ENCODE measurements around the gene COL2A1.
A peak's percentile ranks its signal among the peaks of the same experiment; 100 is the strongest.

Gene COL2A1

GRCh38 chr12:47969845-47970244 lies 34.4 kb downstream of the COL2A1 start (continued):
- TF ChIP-seq, protein P1, sequence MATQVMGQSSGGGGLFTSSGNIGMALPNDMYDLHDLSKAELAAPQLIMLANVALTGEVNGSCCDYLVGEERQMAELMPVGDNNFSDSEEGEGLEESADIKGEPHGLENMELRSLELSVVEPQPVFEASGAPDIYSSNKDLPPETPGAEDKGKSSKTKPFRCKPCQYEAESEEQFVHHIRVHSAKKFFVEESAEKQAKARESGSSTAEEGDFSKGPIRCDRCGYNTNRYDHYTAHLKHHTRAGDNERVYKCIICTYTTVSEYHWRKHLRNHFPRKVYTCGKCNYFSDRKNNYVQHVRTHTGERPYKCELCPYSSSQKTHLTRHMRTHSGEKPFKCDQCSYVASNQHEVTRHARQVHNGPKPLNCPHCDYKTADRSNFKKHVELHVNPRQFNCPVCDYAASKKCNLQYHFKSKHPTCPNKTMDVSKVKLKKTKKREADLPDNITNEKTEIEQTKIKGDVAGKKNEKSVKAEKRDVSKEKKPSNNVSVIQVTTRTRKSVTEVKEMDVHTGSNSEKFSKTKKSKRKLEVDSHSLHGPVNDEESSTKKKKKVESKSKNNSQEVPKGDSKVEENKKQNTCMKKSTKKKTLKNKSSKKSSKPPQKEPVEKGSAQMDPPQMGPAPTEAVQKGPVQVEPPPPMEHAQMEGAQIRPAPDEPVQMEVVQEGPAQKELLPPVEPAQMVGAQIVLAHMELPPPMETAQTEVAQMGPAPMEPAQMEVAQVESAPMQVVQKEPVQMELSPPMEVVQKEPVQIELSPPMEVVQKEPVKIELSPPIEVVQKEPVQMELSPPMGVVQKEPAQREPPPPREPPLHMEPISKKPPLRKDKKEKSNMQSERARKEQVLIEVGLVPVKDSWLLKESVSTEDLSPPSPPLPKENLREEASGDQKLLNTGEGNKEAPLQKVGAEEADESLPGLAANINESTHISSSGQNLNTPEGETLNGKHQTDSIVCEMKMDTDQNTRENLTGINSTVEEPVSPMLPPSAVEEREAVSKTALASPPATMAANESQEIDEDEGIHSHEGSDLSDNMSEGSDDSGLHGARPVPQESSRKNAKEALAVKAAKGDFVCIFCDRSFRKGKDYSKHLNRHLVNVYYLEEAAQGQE (tag by site-specific recombination; IDR thresholded peaks at IDR 0.05), result no peak
- TF ChIP-seq ZNF510 (tag by site-specific recombination; IDR thresholded peaks at IDR 0.05; ENCODE audit: insufficient replicate concordance) (no peak), ZNF26 (tag by site-specific recombination; IDR thresholded peaks at IDR 0.05) (no peak), ZNF585B (tag by site-specific recombination; IDR thresholded peaks at IDR 0.05) (no peak), ZFP37 (tag by site-specific recombination; IDR thresholded peaks at IDR 0.05) (no peak)

- Histone ChIP-seq H3K9me3 (ENCODE audit: control insufficient read depth, insufficient read depth, low read depth, low read length) (no peaks in the 10 kb centered on the region), H3K4me3 (ENCODE audit: low read depth, low read length) (no peak overlapping the region), H3K27ac (ENCODE audit: extremely low read depth, low read depth, low read length) (no peak overlapping the region), H3K36me3 (ENCODE audit: control insufficient read depth in 2 of 2, insufficient read depth in 1 of 2, low read length in 2 of 2) (peaks cover 27 to 68% of the 10 kb centered on the region in 2 experiments), H3K4me1 (ENCODE audit: control insufficient read depth, insufficient read depth, low read length) (no peaks in the 10 kb centered on the region; the same call in 1 of the 2 replicates)
- ChIA-PET CTCF (interaction anchor here (0.5 to 1.0 kb wide), 4 partner anchors 8 to 129 kb away, joined by 3 to 4 read pairs (median 3); no protein-coding TSS in a partner anchor), POLR2A (no interaction called here)
- no peak for TF ChIP-seq ZBTB8A (tag by site-specific recombination; IDR thresholded peaks at IDR 0.05)
- peak; percentile 56 for TF ChIP-seq PRDM10 (tag by site-specific recombination; IDR thresholded peaks at IDR 0.05)
- no peak for TF ChIP-seq GLIS1 (tag by site-specific recombination; IDR thresholded peaks at IDR 0.05)
- TF ChIP-seq ZBTB17 (tag by site-specific recombination; IDR thresholded peaks at IDR 0.05), result 0 out of 2 replicates have a peak, but pooled peaks have one; percentile 15
- TF ChIP-seq, protein P2, sequence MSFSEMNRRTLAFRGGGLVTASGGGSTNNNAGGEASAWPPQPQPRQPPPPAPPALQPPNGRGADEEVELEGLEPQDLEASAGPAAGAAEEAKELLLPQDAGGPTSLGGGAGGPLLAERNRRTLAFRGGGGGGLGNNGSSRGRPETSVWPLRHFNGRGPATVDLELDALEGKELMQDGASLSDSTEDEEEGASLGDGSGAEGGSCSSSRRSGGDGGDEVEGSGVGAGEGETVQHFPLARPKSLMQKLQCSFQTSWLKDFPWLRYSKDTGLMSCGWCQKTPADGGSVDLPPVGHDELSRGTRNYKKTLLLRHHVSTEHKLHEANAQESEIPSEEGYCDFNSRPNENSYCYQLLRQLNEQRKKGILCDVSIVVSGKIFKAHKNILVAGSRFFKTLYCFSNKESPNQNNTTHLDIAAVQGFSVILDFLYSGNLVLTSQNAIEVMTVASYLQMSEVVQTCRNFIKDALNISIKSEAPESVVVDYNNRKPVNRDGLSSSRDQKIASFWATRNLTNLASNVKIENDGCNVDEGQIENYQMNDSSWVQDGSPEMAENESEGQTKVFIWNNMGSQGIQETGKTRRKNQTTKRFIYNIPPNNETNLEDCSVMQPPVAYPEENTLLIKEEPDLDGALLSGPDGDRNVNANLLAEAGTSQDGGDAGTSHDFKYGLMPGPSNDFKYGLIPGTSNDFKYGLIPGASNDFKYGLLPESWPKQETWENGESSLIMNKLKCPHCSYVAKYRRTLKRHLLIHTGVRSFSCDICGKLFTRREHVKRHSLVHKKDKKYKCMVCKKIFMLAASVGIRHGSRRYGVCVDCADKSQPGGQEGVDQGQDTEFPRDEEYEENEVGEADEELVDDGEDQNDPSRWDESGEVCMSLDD (tag by site-specific recombination; IDR thresholded peaks at IDR 0.05), result no peak
Measured at GRCh38 chr12:47967461-47968321, 36.6 kb downstream of the COL2A1 start.

Measured in HEK293 (cell line).